ENCODE data around the gene TMEM218. TPM values are rescaled to one million over a fixed set of nuclear protein-coding genes. Genes with fewer than 3 reads are reported as not detected.

Gene TMEM218
- total RNA-seq, 1 experiment from 2014 or later = 14.3 TPM

DNA sequence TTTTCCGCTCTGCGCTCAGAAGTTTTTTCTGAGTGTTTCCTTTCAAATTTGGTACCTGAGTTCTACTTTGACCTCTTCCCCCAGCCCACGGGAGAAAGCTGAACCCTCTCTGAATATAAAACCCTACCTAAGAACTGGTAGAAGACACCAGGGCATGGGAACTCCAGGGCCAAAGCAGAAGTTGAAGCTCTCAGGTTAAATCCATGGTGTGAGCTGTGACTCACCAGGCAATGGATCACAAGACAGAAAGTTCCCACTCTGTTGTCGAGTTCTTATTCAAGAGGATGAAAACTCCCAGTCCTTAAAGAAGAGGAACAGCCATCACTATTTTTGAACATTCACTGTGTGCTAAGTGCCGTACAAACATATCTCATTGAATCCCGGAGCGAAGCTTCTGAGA, 8.9 kb downstream of the TMEM218 start:
- Histone ChIP-seq H2AFZ (ENCODE audit: low read length) (no peak overlapping the region), H3K9ac (ENCODE audit: extremely low read depth, insufficient read length, low read length) (no peak overlapping the region), H3K14ac (ENCODE audit: insufficient read depth, low read length) (no peak overlapping the region), H3K79me1 (ENCODE audit: insufficient read depth, low read depth, low read length, poor library complexity, severe bottlenecking) (no peaks in the 10 kb centered on the region), H3K9me3 (ENCODE audit: control insufficient read depth, low read depth, low read length) (no peaks in the 10 kb centered on the region), H3K4me2 (ENCODE audit: insufficient read depth, insufficient read length, low read length) (no peak overlapping the region), H2BK12ac (ENCODE audit: insufficient read length, low read depth, low read length) (no peak overlapping the region), H3K23me2 (ENCODE audit: insufficient read length, low read depth, low read length, poor library complexity, severe bottlenecking) (no peaks in the 10 kb centered on the region), H2BK120ac (ENCODE audit: low read depth, low read length, poor library complexity, severe bottlenecking) (no peak overlapping the region), H2BK5ac (ENCODE audit: insufficient read length, low read length) (no peak overlapping the region), H4K20me1 (ENCODE audit: control insufficient read depth, insufficient read depth, insufficient read length) (no peaks in the 10 kb centered on the region), H3K27me3 (ENCODE audit: insufficient read depth, low read length) (no peaks in the 10 kb centered on the region), H3K23ac (ENCODE audit: insufficient read length, low read depth, low read length) (no peak overlapping the region), H3K56ac (ENCODE audit: insufficient read length, low read depth, low read length) (no peak overlapping the region), H2BK15ac (ENCODE audit: low read depth, low read length) (no peak overlapping the region), H4K91ac (ENCODE audit: insufficient read length, low read depth, low read length) (no peak overlapping the region), H3K18ac (ENCODE audit: insufficient read length, low read depth, low read length) (no peak overlapping the region), H3K4ac (ENCODE audit: low read depth, low read length) (no peak overlapping the region), H2BK20ac (ENCODE audit: low read depth, low read length, poor library complexity, severe bottlenecking) (no peak overlapping the region), H3K4me1 (ENCODE audit: insufficient read depth, low read length) (no peaks in the 10 kb centered on the region; the same call in 1 of the 2 replicates), H2AK5ac (ENCODE audit: insufficient read length, low read length) (no peak overlapping the region), H3K79me2 (ENCODE audit: insufficient read depth, low read length) (no peaks in the 10 kb centered on the region), H3T11ph (ENCODE audit: low read length) (no peak overlapping the region), H4K8ac (replicated peaks; ENCODE audit: insufficient read length, low read depth, low read length) (no peak overlapping the region), H4K5ac (ENCODE audit: insufficient read length, low read depth, low read length) (no peak overlapping the region), H3K27ac (ENCODE audit: insufficient read length, low read depth, low read length) (no peak overlapping the region)
- Mint-ChIP-seq H3K4me3 (no peak overlapping the region), H3K4me1 (peaks cover 14 to 16% of the 10 kb centered on the region in 2 experiments; a peak in 3 of 4 replicates), H3K9me3 (peaks cover 19 to 20% of the 10 kb centered on the region in 2 experiments), H3K27ac (no peak overlapping the region), H3K36me3 (ENCODE audit: insufficient read depth in 1 of 3, low read depth in 3 of 3) (peaks cover 25 to 74% (median 33%) of the 10 kb centered on the region in 3 experiments), H3K27me3 (ENCODE audit: low read depth) (no peaks in the 10 kb centered on the region)
- WGBS (ENCODE audit: extremely low coverage, insufficient read length, low lambda C conversion rate) = no CpG with 5 or more reads among the region's 7 CpGs
- no peak for DNase-seq
- no peak for TF ChIP-seq CTCF (conservative IDR thresholded peaks at IDR 0.05)

Measured in H9 (cell line).